Gastroesophageal sphincter (tissue), 4 donors: Measurements from ENCODE around the gene ZBP1. TPM values are rescaled to one million over a fixed set of nuclear protein-coding genes. Genes with fewer than 3 reads are reported as not detected.

Source experiments
- ATAC-seq: fragments of 150-250 bp; one replicate; pipeline ENCODE4 v1.9.1; 2016; ENCODE audit warnings: mild to moderate bottlenecking, moderate library complexity
- H3K27ac ChIP-seq, 4 donors: fragments of 200-600 bp; sonication (generic) in 3 of 4; 1 replicate in 3 of 4; 2 replicates in 1 of 4; pipeline ENCODE4 v1.5.1; 2016 to 2019
- H3K27me3 ChIP-seq: fragments of 200-600 bp; sonication (generic); one replicate; pipeline ENCODE4 v1.5.1; 2019
- H3K36me3 ChIP-seq, 2 donors: fragments of 200-600 bp; sonication (generic); one replicate each; pipeline ENCODE4 v1.5.1; 2019; ENCODE audit warnings: control low read depth in 1 of 2
- H3K4me1 ChIP-seq, 3 donors: fragments of 200-600 bp; sonication (generic); 1 replicate in 2 of 3; 2 replicates in 1 of 3; pipeline ENCODE4 v1.5.1; 2016 to 2019; ENCODE audit warnings: control low read depth in 2 of 3
- H3K4me3 ChIP-seq, 2 donors: fragments of 200-600 bp; sonication (generic); one replicate each; pipeline ENCODE4 v1.5.1; 2019; ENCODE audit warnings: mild to moderate bottlenecking in 1 of 2, moderate library complexity in 1 of 2
- H3K9me3 ChIP-seq, 3 donors: fragments of 200-600 bp; sonication (generic); one replicate each; pipeline ENCODE4 v1.5.1; 2017 to 2019; ENCODE audit warnings: control low read depth in 2 of 3
- EP300 ChIP-seq: sonication (generic); formaldehyde crosslinking; IDR thresholded peaks from one replicate; pipeline ENCODE4 v1.6.1; 2017; ENCODE audit warnings: antibody characterized with exemption, mild to moderate bottlenecking
- POLR2A ChIP-seq, 2 donors: fragments of 450-650 bp; IDR thresholded peaks; one replicate each; pipeline ENCODE4 v1.6.1; 2017; ENCODE audit warnings: antibody characterized with exemption in 2 of 2, mild to moderate bottlenecking in 2 of 2, moderate library complexity in 1 of 2
- POLR2AphosphoS5 ChIP-seq: sonication (generic); formaldehyde crosslinking; IDR thresholded peaks from one replicate; pipeline ENCODE4 v1.6.1; 2017; ENCODE audit warnings: antibody characterized with exemption
- WGBS, 2 donors: methylation state at CpG; one replicate each; pipeline ENCODE4 v1.1.5; 2018; ENCODE audit warnings: low coverage in 1 of 2; 5-methylcytosine and 5-hydroxymethylcytosine counted together
- total RNA-seq, 4 donors: library from RNA; depleted of rRNA; stranded (reverse); fragments of >200 nt; gene quantifications; one replicate each; pipeline ENCODE4 v1.1.0, GENCODE V29; 2016
- TF ChIP-seq, protein P1 (sequence below), 4 experiments: fragments of 200-600 bp in 2 of 4; fragments of 450-650 bp in 2 of 4; sonication (generic) in 1 of 4; IDR thresholded peaks; one replicate each; pipeline ENCODE4 v1.5.1; 2017 to 2019; ENCODE audit warnings: antibody characterized with exemption in 4 of 4, mild to moderate bottlenecking in 2 of 4, moderate library complexity in 2 of 4

Gene ZBP1
- total RNA-seq, 4 donors from 2014 or later = 0.08 to 0.32 TPM; not detected in 2

DNA sequence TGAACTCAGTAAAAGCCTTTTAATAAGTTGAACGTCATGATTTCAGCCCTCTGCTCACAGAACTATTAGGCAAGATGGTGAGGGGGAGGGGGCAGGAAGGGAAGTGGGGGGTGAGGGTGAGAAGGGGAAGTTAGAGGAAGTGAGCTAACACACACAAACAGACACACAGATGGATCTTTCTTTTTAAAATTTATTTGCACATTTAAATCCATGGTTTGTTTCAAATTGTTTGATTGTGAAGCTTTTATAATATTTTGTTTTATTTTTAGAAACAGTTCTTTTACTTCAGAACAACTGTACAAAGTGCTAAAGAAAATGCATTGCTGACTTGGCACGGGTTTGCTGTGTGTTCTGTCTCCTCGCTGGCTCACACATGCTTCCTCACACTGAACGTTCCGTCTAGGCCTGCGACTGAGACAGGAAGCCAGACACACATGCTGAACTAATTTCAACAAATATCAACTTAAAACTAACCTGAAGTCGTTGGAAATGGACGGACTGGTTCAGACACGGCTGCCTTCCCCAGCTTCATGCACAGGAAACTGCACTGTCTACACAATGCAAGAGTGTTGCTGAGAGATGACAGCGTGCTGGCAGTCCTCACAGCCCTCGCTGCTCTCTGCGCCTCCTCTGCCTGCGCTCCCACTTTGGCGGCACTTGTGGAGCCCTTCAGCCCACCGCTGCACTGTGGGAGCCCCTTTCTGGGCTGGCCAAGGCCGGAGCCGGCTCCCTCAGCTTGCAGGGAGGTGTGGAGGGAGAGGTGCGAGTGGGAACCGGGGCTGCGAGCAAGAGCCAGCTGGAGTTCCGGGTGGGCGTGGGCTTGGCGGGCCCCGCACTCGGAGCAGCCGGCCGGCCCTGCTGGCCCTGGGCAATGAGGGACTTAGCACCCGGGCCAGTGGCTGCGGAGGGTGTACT, 8.1 kb upstream of the ZBP1 start:
- Histone ChIP-seq H3K4me1 (peaks cover 0 to 25% (median 11%) of the 10 kb centered on the region in 3 donors), H3K27ac (peak overlapping the region in 3 of 4 donors; percentile 68 to 77 (median 71)), H3K27me3 (peaks cover 12% of the 10 kb centered on the region), H3K36me3 (no peaks in the 10 kb centered on the region), H3K4me3 (peak overlapping the region in 1 of 2 donors; percentile 23), H3K9me3 (peaks cover 0 to 6% (median 0%) of the 10 kb centered on the region in 3 donors)
- ATAC-seq = peak; percentile 84
- 13 to 29% methylated on average over 5 to 11 of the region's 29 CpGs for WGBS, 2 donors
- TF ChIP-seq POLR2A (IDR thresholded peaks at IDR 0.05) (no peak), POLR2AphosphoS5 (no peak), EP300 (no peak)
- TF ChIP-seq, protein P1, sequence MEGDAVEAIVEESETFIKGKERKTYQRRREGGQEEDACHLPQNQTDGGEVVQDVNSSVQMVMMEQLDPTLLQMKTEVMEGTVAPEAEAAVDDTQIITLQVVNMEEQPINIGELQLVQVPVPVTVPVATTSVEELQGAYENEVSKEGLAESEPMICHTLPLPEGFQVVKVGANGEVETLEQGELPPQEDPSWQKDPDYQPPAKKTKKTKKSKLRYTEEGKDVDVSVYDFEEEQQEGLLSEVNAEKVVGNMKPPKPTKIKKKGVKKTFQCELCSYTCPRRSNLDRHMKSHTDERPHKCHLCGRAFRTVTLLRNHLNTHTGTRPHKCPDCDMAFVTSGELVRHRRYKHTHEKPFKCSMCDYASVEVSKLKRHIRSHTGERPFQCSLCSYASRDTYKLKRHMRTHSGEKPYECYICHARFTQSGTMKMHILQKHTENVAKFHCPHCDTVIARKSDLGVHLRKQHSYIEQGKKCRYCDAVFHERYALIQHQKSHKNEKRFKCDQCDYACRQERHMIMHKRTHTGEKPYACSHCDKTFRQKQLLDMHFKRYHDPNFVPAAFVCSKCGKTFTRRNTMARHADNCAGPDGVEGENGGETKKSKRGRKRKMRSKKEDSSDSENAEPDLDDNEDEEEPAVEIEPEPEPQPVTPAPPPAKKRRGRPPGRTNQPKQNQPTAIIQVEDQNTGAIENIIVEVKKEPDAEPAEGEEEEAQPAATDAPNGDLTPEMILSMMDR (IDR thresholded peaks at IDR 0.05) = no peak

DNA sequence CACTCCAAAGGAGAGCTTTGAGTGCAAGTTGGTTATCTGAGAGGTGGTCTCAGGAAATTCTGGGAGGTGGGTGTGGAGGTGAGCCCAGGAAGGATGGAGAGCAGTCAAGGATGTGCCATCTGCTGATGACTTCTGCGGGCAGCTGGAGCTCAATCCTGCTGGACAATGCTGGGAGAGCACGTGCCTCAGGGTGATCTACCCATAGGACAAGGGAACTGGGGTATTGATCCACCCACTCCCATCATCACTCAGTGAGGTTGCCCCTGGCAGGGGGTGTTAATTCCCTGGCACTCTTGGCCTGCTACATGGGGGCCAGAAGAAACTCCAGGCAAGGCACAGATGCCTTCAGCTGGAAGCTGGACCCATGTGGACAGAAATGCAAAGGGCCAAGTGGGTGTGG, 7.1 kb upstream of the ZBP1 start:
- no peaks in the 10 kb centered on the region for H3K36me3 ChIP-seq
- ATAC-seq = no peak
- H3K9me3 ChIP-seq = peaks cover 0 to 6% (median 0%) of the 10 kb centered on the region in 3 donors
- H3K27ac ChIP-seq = peak overlapping the region in 3 of 4 donors; percentile 68 to 77 (median 71)
- WGBS, 2 donors = no CpG with 5 or more reads among the region's 2 CpGs
- H3K27me3 ChIP-seq = peaks cover 17% of the 10 kb centered on the region
- TF ChIP-seq POLR2AphosphoS5 (no peak), EP300 (no peak), POLR2A (IDR thresholded peaks at IDR 0.05) (no peak)
- TF ChIP-seq, protein P1 (IDR thresholded peaks at IDR 0.05) = no peak
- no peak overlapping the region for H3K4me3 ChIP-seq
- peaks cover 0 to 25% (median 11%) of the 10 kb centered on the region in 3 donors for H3K4me1 ChIP-seq

DNA sequence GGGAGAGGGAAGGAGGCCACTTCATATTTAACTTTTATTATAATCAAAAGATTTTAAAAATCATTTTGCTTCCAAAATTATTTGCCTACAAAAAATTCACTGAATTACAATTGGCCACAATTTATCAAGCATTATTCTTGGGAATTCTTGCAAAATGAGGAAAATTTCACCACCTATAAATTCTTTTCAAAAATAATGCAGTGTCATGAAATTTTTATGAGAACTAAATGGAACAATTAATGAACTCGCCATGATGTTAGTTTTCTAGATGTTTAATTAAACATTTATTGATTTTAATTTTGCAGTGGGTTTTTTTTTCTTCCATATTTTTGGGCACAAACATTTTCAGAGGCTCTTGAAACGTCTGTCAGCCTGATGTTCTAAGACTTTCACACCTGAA, 5.8 kb upstream of the ZBP1 start:
- Histone ChIP-seq H3K27me3 (peaks cover 20% of the 10 kb centered on the region), H3K4me3 (no peak overlapping the region), H3K36me3 (no peaks in the 10 kb centered on the region), H3K27ac (no peak overlapping the region), H3K9me3 (peaks cover 0 to 6% (median 0%) of the 10 kb centered on the region in 3 donors), H3K4me1 (peaks cover 0 to 25% (median 11%) of the 10 kb centered on the region in 3 donors)
- ATAC-seq = no peak
- TF ChIP-seq POLR2AphosphoS5 = no peak
- no peak for TF ChIP-seq POLR2A (IDR thresholded peaks at IDR 0.05)
- TF ChIP-seq, protein P1 (IDR thresholded peaks at IDR 0.05) = no peak
- no peak for TF ChIP-seq EP300
- 72 to 80% methylated on average over 2 of the region's 2 CpGs for WGBS, 2 donors

DNA sequence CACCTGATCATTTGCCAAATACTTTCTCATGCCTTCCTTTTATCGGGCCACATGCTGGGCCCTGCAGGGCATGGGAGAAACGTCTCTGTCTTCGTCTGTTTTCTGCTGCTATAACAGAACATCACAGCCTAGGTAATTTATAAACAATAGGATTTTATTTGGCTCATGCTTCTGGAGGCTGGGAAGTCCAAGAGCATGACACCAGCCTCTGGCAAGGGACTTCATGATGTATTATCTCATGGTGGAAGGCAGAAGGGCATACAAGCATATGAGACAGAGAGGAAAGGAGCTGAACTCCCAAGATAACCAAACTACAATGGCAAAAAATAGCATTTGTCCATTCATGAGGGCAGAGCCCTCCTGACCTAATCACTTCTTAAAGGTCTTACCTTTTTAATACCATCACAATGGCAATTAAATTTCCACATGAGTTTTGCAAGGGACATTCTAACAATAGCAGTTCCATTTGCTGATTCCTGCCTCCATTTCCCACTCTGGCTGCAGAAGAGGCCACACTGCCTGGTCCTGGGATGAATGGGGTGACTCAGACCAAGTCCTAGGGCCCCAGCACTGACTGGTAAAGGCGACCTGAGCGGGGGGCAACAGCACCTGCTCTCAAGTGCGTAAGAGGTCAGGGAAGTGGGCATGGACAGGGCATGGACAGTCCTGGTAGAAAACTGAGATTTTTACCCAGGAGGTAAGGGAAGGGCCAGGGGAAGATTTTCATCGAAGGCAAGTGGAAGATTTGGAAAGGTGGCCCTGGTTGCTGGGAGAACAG, 5.1 kb upstream of the ZBP1 start:
- TF ChIP-seq, protein P1 (IDR thresholded peaks at IDR 0.05) = no peak
- no peak for TF ChIP-seq POLR2AphosphoS5
- no peak for TF ChIP-seq EP300
- TF ChIP-seq POLR2A (IDR thresholded peaks at IDR 0.05) = no peak
- peaks cover 20% of the 10 kb centered on the region for H3K27me3 ChIP-seq
- 87 to 98% methylated on average over 3 to 7 of the region's 7 CpGs for WGBS, 2 donors
- no peak overlapping the region for H3K27ac ChIP-seq
- H3K36me3 ChIP-seq = no peaks in the 10 kb centered on the region
- no peak for ATAC-seq
- H3K4me1 ChIP-seq = peaks cover 0 to 25% (median 11%) of the 10 kb centered on the region in 3 donors
- H3K4me3 ChIP-seq = no peak overlapping the region
- H3K9me3 ChIP-seq = peaks cover 0 to 6% (median 0%) of the 10 kb centered on the region in 3 donors
